HEK293 (cell line): ENCODE data around the gene FHL5.

ENCODE experiments used
- CTCF ChIA-PET: fragments of 350-600 bp; formaldehyde crosslinking; extraction: SDS; loops from one replicate; lab custom pipeline; 2021; ENCODE audit warnings: antibody characterized with exemption; lab: Yijun Ruan, JAX
- POLR2A ChIA-PET: fragments of 300-600 bp; formaldehyde crosslinking; extraction: SDS; loops from one replicate; lab custom pipeline; 2020; ENCODE audit warnings: antibody characterized with exemption, inconsistent platforms; lab: Yijun Ruan, JAX
- H3K27ac ChIP-seq: fragments of 200-500 bp; sonication (Bioruptor generic); 2 replicates; pipeline ENCODE4 v1.5.1; 2014; ENCODE audit warnings: low read depth, low read length, control low read depth, inconsistent platforms; ENCODE audit errors: extremely low read depth
- H3K36me3 ChIP-seq, 2 experiments: fragments of 200-500 bp in 1 of 2; sonication (Bioruptor generic) in 1 of 2; 1 replicate in 1 of 2; 2 replicates in 1 of 2; pipeline ENCODE4 v1.5.1; 2014 to 2017; ENCODE audit warnings: inconsistent platforms in 2 of 2, low read length in 2 of 2; ENCODE audit not compliant: control insufficient read depth in 2 of 2, insufficient read depth in 1 of 2
- H3K4me1 ChIP-seq: fragments of 200-500 bp; sonication (Bioruptor generic); 2 replicates; pipeline ENCODE4 v1.5.1; 2014; ENCODE audit warnings: mild to moderate bottlenecking, low read length, inconsistent platforms; ENCODE audit not compliant: control insufficient read depth, insufficient read depth
- H3K4me3 ChIP-seq: 2 replicates; pipeline ENCODE4 v1.5.1; 2011; ENCODE audit warnings: low read depth, mild to moderate bottlenecking, control low read depth, low read length, moderate library complexity
- H3K9me3 ChIP-seq: fragments of 200-500 bp; sonication (Bioruptor generic); 2 replicates; pipeline ENCODE4 v1.5.1; 2014; ENCODE audit warnings: low read depth, low read length, inconsistent platforms; ENCODE audit not compliant: control insufficient read depth, insufficient read depth
- HOXC10 ChIP-seq: sonication (generic); formaldehyde crosslinking; IDR thresholded peaks from 2 replicates; pipeline ENCODE4 v1.8.1; 2023; ENCODE audit warnings: mild to moderate bottlenecking, missing genetic modification reagents
- PRDM1 ChIP-seq: fragments of 450-650 bp; formaldehyde crosslinking; IDR thresholded peaks from 2 replicates; pipeline ENCODE4; 2016; ENCODE audit warnings: missing biosample characterization, missing genetic modification characterization
- YY1 ChIP-seq: fragments of 450-650 bp; formaldehyde crosslinking; IDR thresholded peaks from 2 replicates; pipeline ENCODE4 v1.5.1; 2018; ENCODE audit warnings: missing biosample characterization, missing genetic modification characterization
- ZBTB26 ChIP-seq: fragments of 450-650 bp; formaldehyde crosslinking; optimal IDR thresholded peaks from 2 replicates; pipeline ENCODE3; 2016; ENCODE audit warnings: missing biosample characterization, mild to moderate bottlenecking, missing genetic modification characterization
- ZFP3 ChIP-seq: fragments of 450-650 bp; formaldehyde crosslinking; IDR thresholded peaks from 2 replicates; pipeline ENCODE4 v1.5.1; 2016; ENCODE audit warnings: low read depth, missing biosample characterization, missing genetic modification characterization
- ZFP41 ChIP-seq: fragments of 450-650 bp; formaldehyde crosslinking; IDR thresholded peaks from 2 replicates; pipeline ENCODE4 v1.5.1; 2016; ENCODE audit warnings: missing biosample characterization, missing genetic modification characterization, borderline replicate concordance
- ZIC2 ChIP-seq: fragments of 450-650 bp; formaldehyde crosslinking; IDR thresholded peaks from 2 replicates; pipeline ENCODE4 v1.5.1; 2016; ENCODE audit warnings: missing biosample characterization, missing genetic modification characterization
- ZNF121 ChIP-seq: fragments of 450-650 bp; formaldehyde crosslinking; IDR thresholded peaks from 2 replicates; pipeline ENCODE4 v1.5.1; 2016; ENCODE audit warnings: missing biosample characterization, missing genetic modification characterization
- ZNF266 ChIP-seq: fragments of 450-650 bp; formaldehyde crosslinking; IDR thresholded peaks from 2 replicates; pipeline ENCODE4 v1.5.1; 2016; ENCODE audit warnings: missing biosample characterization, missing genetic modification characterization, low read depth
- ZNF292 ChIP-seq: fragments of 450-650 bp; formaldehyde crosslinking; IDR thresholded peaks from 2 replicates; pipeline ENCODE4 v1.5.1; 2016; ENCODE audit warnings: low read depth, missing biosample characterization, missing genetic modification characterization, borderline replicate concordance
- ZNF335 ChIP-seq: fragments of 450-650 bp; formaldehyde crosslinking; conservative IDR thresholded peaks from 2 replicates; pipeline ENCODE4 v1.5.1; 2016; ENCODE audit warnings: missing biosample characterization, missing genetic modification characterization
- ZNF501 ChIP-seq: fragments of 450-650 bp; formaldehyde crosslinking; IDR thresholded peaks from 2 replicates; pipeline ENCODE4 v1.5.1; 2016; ENCODE audit warnings: missing biosample characterization, missing genetic modification characterization
- ZNF549 ChIP-seq: fragments of 450-650 bp; IDR thresholded peaks from 2 replicates; pipeline ENCODE4 v1.5.1; 2018; ENCODE audit warnings: missing biosample characterization, missing genetic modification characterization, mild to moderate bottlenecking, inconsistent platforms, moderate library complexity
- ZSCAN4 ChIP-seq: fragments of 450-650 bp; formaldehyde crosslinking; IDR thresholded peaks from 2 replicates; pipeline ENCODE4 v1.5.1; 2017; ENCODE audit warnings: missing biosample characterization, missing genetic modification characterization
- TF ChIP-seq, protein P1 (sequence below): fragments of 450-650 bp; formaldehyde crosslinking; IDR thresholded peaks from 2 replicates; pipeline ENCODE4 v1.5.1; 2016; ENCODE audit warnings: missing biosample characterization, missing genetic modification characterization
- TF ChIP-seq, protein P2 (sequence below): fragments of 450-650 bp; formaldehyde crosslinking; IDR thresholded peaks from 2 replicates; pipeline ENCODE4 v1.5.1; 2016; ENCODE audit warnings: missing biosample characterization, missing genetic modification characterization, low read depth
- TF ChIP-seq, protein P3 (sequence below): fragments of 450-650 bp; formaldehyde crosslinking; IDR thresholded peaks from 2 replicates; pipeline ENCODE4 v1.5.1; 2016; ENCODE audit warnings: missing biosample characterization, missing genetic modification characterization
- TF ChIP-seq, protein P4 (sequence below): fragments of 450-650 bp; formaldehyde crosslinking; IDR thresholded peaks from 2 replicates; pipeline ENCODE4 v1.5.1; 2016; ENCODE audit warnings: missing biosample characterization, missing genetic modification characterization
- TF ChIP-seq, protein P5 (sequence below): fragments of 450-650 bp; formaldehyde crosslinking; IDR thresholded peaks from 2 replicates; pipeline ENCODE4 v1.5.1; 2016; ENCODE audit warnings: missing biosample characterization, missing genetic modification characterization
- TF ChIP-seq, protein P6 (sequence below): fragments of 450-650 bp; formaldehyde crosslinking; IDR thresholded peaks from 2 replicates; pipeline ENCODE4 v1.5.1; 2016; ENCODE audit warnings: missing biosample characterization, missing genetic modification characterization
- TF ChIP-seq, protein P7 (sequence below): fragments of 450-650 bp; formaldehyde crosslinking; IDR thresholded peaks from 2 replicates; pipeline ENCODE4 v1.5.1; 2016; ENCODE audit warnings: missing biosample characterization, missing genetic modification characterization

Gene FHL5

DNA sequence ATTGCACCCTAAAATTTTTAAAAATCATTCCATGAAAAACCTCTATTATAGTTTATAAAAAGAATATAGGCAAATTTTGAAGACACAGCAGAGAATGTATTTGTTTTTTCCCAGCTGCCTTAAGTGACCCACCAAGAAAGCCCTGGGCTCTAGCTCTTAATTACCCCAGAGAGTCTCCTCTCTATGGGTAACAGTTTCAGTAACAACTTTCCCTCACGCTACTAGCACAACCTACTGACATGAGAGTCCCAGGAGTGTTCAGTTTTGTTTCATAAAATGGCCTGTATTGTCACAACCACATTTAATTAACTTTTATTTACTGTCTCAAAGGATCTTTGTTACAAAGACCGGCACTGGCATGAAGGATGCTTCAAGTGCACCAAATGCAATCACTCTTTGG, 41.5 kb downstream of the FHL5 start (continued):
- TF ChIP-seq, protein P1, sequence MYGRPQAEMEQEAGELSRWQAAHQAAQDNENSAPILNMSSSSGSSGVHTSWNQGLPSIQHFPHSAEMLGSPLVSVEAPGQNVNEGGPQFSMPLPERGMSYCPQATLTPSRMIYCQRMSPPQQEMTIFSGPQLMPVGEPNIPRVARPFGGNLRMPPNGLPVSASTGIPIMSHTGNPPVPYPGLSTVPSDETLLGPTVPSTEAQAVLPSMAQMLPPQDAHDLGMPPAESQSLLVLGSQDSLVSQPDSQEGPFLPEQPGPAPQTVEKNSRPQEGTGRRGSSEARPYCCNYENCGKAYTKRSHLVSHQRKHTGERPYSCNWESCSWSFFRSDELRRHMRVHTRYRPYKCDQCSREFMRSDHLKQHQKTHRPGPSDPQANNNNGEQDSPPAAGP: no peak
- TF ChIP-seq PRDM1 (tag by site-specific recombination) (no peak), YY1 (tag by site-specific recombination) (no peak), ZNF501 (tag by site-specific recombination) (no peak), ZNF549 (tag by site-specific recombination) (no peak), ZBTB26 (no peak), ZSCAN4 (tag by site-specific recombination) (no peak), ZFP3 (tag by site-specific recombination) (no peak), ZFP41 (tag by site-specific recombination) (no peak), ZNF292 (tag by site-specific recombination) (no peak)
- TF ChIP-seq, protein P2, sequence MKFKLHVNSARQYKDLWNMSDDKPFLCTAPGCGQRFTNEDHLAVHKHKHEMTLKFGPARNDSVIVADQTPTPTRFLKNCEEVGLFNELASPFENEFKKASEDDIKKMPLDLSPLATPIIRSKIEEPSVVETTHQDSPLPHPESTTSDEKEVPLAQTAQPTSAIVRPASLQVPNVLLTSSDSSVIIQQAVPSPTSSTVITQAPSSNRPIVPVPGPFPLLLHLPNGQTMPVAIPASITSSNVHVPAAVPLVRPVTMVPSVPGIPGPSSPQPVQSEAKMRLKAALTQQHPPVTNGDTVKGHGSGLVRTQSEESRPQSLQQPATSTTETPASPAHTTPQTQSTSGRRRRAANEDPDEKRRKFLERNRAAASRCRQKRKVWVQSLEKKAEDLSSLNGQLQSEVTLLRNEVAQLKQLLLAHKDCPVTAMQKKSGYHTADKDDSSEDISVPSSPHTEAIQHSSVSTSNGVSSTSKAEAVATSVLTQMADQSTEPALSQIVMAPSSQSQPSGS (tag by site-specific recombination): no peak
- TF ChIP-seq, protein P3, sequence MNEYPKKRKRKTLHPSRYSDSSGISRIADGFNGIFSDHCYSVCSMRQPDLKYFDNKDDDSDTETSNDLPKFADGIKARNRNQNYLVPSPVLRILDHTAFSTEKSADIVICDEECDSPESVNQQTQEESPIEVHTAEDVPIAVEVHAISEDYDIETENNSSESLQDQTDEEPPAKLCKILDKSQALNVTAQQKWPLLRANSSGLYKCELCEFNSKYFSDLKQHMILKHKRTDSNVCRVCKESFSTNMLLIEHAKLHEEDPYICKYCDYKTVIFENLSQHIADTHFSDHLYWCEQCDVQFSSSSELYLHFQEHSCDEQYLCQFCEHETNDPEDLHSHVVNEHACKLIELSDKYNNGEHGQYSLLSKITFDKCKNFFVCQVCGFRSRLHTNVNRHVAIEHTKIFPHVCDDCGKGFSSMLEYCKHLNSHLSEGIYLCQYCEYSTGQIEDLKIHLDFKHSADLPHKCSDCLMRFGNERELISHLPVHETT: no peak
- TF ChIP-seq, protein P4, sequence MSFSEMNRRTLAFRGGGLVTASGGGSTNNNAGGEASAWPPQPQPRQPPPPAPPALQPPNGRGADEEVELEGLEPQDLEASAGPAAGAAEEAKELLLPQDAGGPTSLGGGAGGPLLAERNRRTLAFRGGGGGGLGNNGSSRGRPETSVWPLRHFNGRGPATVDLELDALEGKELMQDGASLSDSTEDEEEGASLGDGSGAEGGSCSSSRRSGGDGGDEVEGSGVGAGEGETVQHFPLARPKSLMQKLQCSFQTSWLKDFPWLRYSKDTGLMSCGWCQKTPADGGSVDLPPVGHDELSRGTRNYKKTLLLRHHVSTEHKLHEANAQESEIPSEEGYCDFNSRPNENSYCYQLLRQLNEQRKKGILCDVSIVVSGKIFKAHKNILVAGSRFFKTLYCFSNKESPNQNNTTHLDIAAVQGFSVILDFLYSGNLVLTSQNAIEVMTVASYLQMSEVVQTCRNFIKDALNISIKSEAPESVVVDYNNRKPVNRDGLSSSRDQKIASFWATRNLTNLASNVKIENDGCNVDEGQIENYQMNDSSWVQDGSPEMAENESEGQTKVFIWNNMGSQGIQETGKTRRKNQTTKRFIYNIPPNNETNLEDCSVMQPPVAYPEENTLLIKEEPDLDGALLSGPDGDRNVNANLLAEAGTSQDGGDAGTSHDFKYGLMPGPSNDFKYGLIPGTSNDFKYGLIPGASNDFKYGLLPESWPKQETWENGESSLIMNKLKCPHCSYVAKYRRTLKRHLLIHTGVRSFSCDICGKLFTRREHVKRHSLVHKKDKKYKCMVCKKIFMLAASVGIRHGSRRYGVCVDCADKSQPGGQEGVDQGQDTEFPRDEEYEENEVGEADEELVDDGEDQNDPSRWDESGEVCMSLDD (tag by site-specific recombination): no peak
- TF ChIP-seq, protein P5, sequence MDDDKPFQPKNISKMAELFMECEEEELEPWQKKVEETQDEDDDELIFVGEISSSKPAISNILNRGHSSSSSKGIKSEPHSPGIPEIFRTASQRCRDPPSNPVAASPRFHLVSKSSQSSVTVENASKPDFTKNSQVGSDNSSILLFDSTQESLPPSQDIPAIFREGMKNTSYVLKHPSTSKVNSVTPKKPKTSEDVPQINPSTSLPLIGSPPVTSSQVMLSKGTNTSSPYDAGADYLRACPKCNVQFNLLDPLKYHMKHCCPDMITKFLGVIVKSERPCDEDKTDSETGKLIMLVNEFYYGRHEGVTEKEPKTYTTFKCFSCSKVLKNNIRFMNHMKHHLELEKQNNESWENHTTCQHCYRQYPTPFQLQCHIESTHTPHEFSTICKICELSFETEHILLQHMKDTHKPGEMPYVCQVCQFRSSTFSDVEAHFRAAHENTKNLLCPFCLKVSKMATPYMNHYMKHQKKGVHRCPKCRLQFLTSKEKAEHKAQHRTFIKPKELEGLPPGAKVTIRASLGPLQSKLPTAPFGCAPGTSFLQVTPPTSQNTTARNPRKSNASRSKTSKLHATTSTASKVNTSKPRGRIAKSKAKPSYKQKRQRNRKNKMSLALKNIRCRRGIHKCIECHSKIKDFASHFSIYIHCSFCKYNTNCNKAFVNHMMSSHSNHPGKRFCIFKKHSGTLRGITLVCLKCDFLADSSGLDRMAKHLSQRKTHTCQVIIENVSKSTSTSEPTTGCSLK (tag by site-specific recombination): no peak

- no peak overlapping the region for H3K27ac ChIP-seq
- ChIA-PET CTCF (interaction anchor here (0.7 kb wide), 1 partner anchor 969 kb away, joined by 4 read pairs; no protein-coding TSS in a partner anchor), POLR2A (no interaction called here)
- no peaks in the 10 kb centered on the region for H3K4me1 ChIP-seq
- no peaks in the 10 kb centered on the region for H3K36me3 ChIP-seq
- H3K9me3 ChIP-seq: no peaks in the 10 kb centered on the region
- H3K4me3 ChIP-seq: no peak overlapping the region
- no peak for TF ChIP-seq ZBTB26
- TF ChIP-seq ZNF121 (tag by site-specific recombination): no peak
- TF ChIP-seq ZIC2: no peak
- TF ChIP-seq HOXC10: no peak
- TF ChIP-seq PRDM1 (tag by site-specific recombination): no peak
- TF ChIP-seq ZNF266: no peak
- no peak for TF ChIP-seq ZNF335
- TF ChIP-seq, protein P6, sequence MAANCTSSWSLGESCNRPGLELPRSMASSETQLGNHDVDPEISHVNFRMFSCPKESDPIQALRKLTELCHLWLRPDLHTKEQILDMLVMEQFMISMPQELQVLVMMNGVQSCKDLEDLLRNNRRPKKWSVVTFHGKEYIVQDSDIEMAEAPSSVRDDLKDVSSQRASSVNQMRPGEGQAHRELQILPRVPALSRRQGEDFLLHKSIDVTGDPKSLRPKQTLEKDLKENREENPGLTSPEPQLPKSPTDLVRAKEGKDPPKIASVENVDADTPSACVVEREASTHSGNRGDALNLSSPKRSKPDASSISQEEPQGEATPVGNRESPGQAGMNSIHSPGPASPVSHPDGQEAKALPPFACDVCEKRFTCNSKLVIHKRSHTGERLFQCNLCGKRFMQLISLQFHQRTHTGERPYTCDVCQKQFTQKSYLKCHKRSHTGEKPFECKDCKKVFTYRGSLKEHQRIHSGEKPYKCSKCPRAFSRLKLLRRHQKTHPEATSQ (tag by site-specific recombination): no peak
- TF ChIP-seq, protein P7, sequence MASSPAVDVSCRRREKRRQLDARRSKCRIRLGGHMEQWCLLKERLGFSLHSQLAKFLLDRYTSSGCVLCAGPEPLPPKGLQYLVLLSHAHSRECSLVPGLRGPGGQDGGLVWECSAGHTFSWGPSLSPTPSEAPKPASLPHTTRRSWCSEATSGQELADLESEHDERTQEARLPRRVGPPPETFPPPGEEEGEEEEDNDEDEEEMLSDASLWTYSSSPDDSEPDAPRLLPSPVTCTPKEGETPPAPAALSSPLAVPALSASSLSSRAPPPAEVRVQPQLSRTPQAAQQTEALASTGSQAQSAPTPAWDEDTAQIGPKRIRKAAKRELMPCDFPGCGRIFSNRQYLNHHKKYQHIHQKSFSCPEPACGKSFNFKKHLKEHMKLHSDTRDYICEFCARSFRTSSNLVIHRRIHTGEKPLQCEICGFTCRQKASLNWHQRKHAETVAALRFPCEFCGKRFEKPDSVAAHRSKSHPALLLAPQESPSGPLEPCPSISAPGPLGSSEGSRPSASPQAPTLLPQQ (tag by site-specific recombination): no peak
These were observed 45.1 kb downstream of the FHL5 start for GRCh38 chr6:96608074-96608473.
